Raji (cell line): ENCODE results near the gene SMIM10.

Source experiments
- POLR2A ChIP-seq: IDR thresholded peaks from 2 replicates; pipeline ENCODE4 v1.6.1; 2011; ENCODE audit warnings: low read depth, low read length, control low read depth; ENCODE audit not compliant: insufficient read depth

SMIM10 gene

GRCh38 chrX:134990801-134991481 is at the start of gene SMIM10:
TSS of gene SMIM10 (plus strand) at chrX:134990991. CDS start at chrX:134991096, 105 bp downstream.
- TF ChIP-seq POLR2A = no peak

GRCh38 chrX:134948333-134949241 is 42.2 kb upstream of the SMIM10 start:
- TF ChIP-seq POLR2A = no peak

GRCh38 chrX:134949271-134949670 is 41.5 kb upstream of the SMIM10 start:
- TF ChIP-seq POLR2A = no peak

- TF ChIP-seq POLR2A = no peak
These were observed 33.0 kb upstream of the SMIM10 start for GRCh38 chrX:134957836-134958235.

GRCh38 chrX:134963041-134963440 is 27.8 kb upstream of the SMIM10 start:
- no peak for TF ChIP-seq POLR2A

- TF ChIP-seq POLR2A = no peak
These were observed 21.1 kb upstream of the SMIM10 start for GRCh38 chrX:134969726-134970125.

- no peak for TF ChIP-seq POLR2A
These were observed 18.9 kb upstream of the SMIM10 start for GRCh38 chrX:134971926-134972325.

GRCh38 chrX:134975516-134975915 is 15.3 kb upstream of the SMIM10 start:
- TF ChIP-seq POLR2A = no peak

- TF ChIP-seq POLR2A = no peak
These were observed 8.9 kb upstream of the SMIM10 start for GRCh38 chrX:134981910-134982309.

- no peak for TF ChIP-seq POLR2A
These were observed 8.0 kb upstream of the SMIM10 start for GRCh38 chrX:134982748-134983147.

GRCh38 chrX:134985479-134985878 is 5.3 kb upstream of the SMIM10 start:
- no peak for TF ChIP-seq POLR2A

- TF ChIP-seq POLR2A = no peak
These were observed 353 bp upstream of the SMIM10 start for GRCh38 chrX:134990475-134990800.

- TF ChIP-seq POLR2A = no peak
These were observed 6.9 kb downstream of the SMIM10 start for GRCh38 chrX:134997646-134998045.

- TF ChIP-seq POLR2A = no peak
These were observed 7.5 kb downstream of the SMIM10 start for GRCh38 chrX:134998246-134998645.

GRCh38 chrX:134999469-134999868 is 8.7 kb downstream of the SMIM10 start:
- no peak for TF ChIP-seq POLR2A

- no peak for TF ChIP-seq POLR2A
These were observed 9.7 kb downstream of the SMIM10 start for GRCh38 chrX:135000516-135000915.
